ENCODE results near the gene CELF4. TPM values are rescaled to one million over a fixed set of nuclear protein-coding genes. Genes with fewer than 3 reads are reported as not detected.

Gene CELF4
- total and polyA plus RNA-seq, 2 donors (not counting 1 experiment from before 2014, with no cell fraction given), result 0.17 TPM; not detected in 1

DNA sequence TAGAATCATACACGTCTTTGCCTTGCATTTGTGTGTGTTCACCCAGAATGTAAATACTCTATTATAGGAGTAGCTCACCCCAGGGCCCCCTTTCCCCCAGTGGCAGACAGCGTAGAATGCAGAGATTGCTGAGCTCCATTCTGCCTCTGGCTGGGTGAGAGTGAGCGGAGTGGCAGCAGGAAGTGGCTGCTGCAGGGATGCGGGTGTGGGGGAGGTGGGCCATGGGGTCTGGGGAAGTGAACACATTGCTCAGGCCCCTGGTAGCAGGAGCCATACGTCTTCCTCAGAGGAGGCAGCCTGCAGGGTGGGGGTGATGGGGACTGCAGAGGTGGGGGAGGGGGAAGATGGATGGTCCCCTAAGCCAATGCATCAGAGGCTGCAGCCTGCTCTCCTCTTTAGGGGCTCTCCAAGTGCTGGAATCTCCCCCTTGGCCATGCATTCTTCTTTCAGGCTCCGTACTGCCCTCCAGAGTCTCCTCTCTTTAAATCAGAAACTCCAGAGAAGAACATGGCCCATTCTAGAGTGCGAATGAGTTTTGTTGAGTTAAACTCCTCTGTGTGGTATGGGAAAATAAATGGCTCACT lies 72.2 kb downstream of the CELF4 start:
- Histone ChIP-seq H4K20me1 (ENCODE audit: control insufficient read depth, extremely low read depth, insufficient read depth, low read length) (no peaks in the 10 kb centered on the region), H3K9ac (ENCODE audit: insufficient read depth, low read length) (no peak overlapping the region), H2AFZ (ENCODE audit: low read length) (no peak overlapping the region), H3K79me2 (ENCODE audit: control insufficient read depth, insufficient read depth, low read length) (no peaks in the 10 kb centered on the region), H3K4me3 (replicated peaks in 1 of 4; ENCODE audit: control extremely low read depth in 1 of 4, insufficient read depth in 1 of 4, low read depth in 3 of 4, low read length in 4 of 4) (no peak overlapping the region), H3K36me3 (ENCODE audit: control insufficient read depth, insufficient read depth, low read length) (no peaks in the 10 kb centered on the region), H3K4me1 (ENCODE audit: control insufficient read depth, extremely low read depth, insufficient read depth, low read length) (no peaks in the 10 kb centered on the region), H3K9me3 (ENCODE audit: control insufficient read depth, insufficient read depth, low read depth, low read length) (no peaks in the 10 kb centered on the region), H3K27me3 (ENCODE audit: control insufficient read depth, insufficient read depth, low read length) (no peaks in the 10 kb centered on the region), H3K4me2 (ENCODE audit: extremely low read depth, insufficient read depth, low read length) (no peak overlapping the region), H3K27ac (ENCODE audit: insufficient read depth, low read length) (no peak overlapping the region)
- DNase-seq (ENCODE audit: low read depth in 2 of 2), result no peak
- TF ChIP-seq, protein P1, sequence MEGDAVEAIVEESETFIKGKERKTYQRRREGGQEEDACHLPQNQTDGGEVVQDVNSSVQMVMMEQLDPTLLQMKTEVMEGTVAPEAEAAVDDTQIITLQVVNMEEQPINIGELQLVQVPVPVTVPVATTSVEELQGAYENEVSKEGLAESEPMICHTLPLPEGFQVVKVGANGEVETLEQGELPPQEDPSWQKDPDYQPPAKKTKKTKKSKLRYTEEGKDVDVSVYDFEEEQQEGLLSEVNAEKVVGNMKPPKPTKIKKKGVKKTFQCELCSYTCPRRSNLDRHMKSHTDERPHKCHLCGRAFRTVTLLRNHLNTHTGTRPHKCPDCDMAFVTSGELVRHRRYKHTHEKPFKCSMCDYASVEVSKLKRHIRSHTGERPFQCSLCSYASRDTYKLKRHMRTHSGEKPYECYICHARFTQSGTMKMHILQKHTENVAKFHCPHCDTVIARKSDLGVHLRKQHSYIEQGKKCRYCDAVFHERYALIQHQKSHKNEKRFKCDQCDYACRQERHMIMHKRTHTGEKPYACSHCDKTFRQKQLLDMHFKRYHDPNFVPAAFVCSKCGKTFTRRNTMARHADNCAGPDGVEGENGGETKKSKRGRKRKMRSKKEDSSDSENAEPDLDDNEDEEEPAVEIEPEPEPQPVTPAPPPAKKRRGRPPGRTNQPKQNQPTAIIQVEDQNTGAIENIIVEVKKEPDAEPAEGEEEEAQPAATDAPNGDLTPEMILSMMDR (conservative IDR thresholded peaks at IDR 0.05 in 1 of 2, IDR thresholded peaks at IDR 0.05 in 1 of 2; ENCODE audit: low read depth in 1 of 2, low read length in 2 of 2), result no peak
- no peak for TF ChIP-seq EZH2 (IDR thresholded peaks at IDR 0.05; ENCODE audit: low read length, missing control alignments)

DNA sequence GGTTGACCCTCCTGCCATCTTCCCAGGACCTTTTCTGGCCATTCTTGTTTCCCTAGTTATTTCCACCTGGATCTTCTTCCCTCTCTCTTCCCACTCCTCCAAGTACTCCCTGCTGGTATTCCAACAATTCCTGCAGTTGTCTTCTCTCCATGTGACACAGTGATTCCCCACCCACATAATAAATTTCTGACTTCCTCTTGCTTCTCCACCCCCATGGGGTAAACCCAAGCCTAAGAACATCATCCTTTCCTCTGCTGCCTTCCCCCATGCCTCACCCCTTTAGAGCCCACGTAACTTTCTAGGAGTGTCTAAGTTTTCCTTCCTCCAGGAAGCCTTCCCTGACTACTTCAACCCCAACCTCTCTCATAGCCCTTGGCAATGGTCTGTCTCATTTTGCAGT lies 72.6 kb downstream of the CELF4 start:
- DNase-seq (ENCODE audit: low read depth in 2 of 2), result no peak
- Histone ChIP-seq H4K20me1 (ENCODE audit: control insufficient read depth, extremely low read depth, insufficient read depth, low read length) (no peaks in the 10 kb centered on the region), H3K9me3 (ENCODE audit: control insufficient read depth, insufficient read depth, low read depth, low read length) (no peaks in the 10 kb centered on the region), H3K9ac (ENCODE audit: insufficient read depth, low read length) (no peak overlapping the region), H3K79me2 (ENCODE audit: control insufficient read depth, insufficient read depth, low read length) (no peaks in the 10 kb centered on the region), H2AFZ (ENCODE audit: low read length) (no peak overlapping the region), H3K4me2 (ENCODE audit: extremely low read depth, insufficient read depth, low read length) (no peak overlapping the region), H3K4me1 (ENCODE audit: control insufficient read depth, extremely low read depth, insufficient read depth, low read length) (no peaks in the 10 kb centered on the region), H3K27ac (ENCODE audit: insufficient read depth, low read length) (no peak overlapping the region), H3K36me3 (ENCODE audit: control insufficient read depth, insufficient read depth, low read length) (no peaks in the 10 kb centered on the region), H3K4me3 (replicated peaks in 1 of 4; ENCODE audit: control extremely low read depth in 1 of 4, insufficient read depth in 1 of 4, low read depth in 3 of 4, low read length in 4 of 4) (no peak overlapping the region), H3K27me3 (ENCODE audit: control insufficient read depth, insufficient read depth, low read length) (no peaks in the 10 kb centered on the region)
- TF ChIP-seq, protein P1 (conservative IDR thresholded peaks at IDR 0.05 in 1 of 2, IDR thresholded peaks at IDR 0.05 in 1 of 2; ENCODE audit: low read depth in 1 of 2, low read length in 2 of 2), result no peak
- TF ChIP-seq EZH2 (IDR thresholded peaks at IDR 0.05; ENCODE audit: low read length, missing control alignments), result no peak

DNA sequence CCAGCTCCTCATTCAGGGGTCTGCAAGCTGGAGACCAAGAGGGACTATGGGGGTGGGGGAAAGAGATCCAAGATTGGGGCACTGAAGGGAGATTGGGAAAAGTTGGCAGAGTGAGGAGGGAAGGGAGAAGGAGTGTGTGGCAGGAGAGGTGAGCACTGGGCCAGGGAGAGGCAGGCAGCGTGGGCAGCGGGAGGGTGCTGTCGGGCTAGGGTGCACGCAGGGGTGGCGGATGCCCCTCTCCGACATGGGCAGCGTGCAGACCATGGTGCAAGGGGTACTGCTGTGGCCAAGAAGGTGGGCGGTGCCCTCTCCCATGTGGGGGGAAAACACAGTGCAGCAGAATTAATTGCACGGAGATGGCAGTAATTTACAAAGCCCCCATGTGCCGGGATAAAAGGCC lies 74.1 kb downstream of the CELF4 start:
- Histone ChIP-seq H3K36me3 (ENCODE audit: control insufficient read depth, insufficient read depth, low read length) (no peaks in the 10 kb centered on the region), H3K9me3 (ENCODE audit: control insufficient read depth, insufficient read depth, low read depth, low read length) (no peaks in the 10 kb centered on the region), H3K4me3 (replicated peaks in 1 of 4; ENCODE audit: control extremely low read depth in 1 of 4, insufficient read depth in 1 of 4, low read depth in 3 of 4, low read length in 4 of 4) (no peak overlapping the region), H3K4me2 (ENCODE audit: extremely low read depth, insufficient read depth, low read length) (no peak overlapping the region), H3K4me1 (ENCODE audit: control insufficient read depth, extremely low read depth, insufficient read depth, low read length) (no peaks in the 10 kb centered on the region), H3K27ac (ENCODE audit: insufficient read depth, low read length) (no peak overlapping the region), H3K79me2 (ENCODE audit: control insufficient read depth, insufficient read depth, low read length) (no peaks in the 10 kb centered on the region), H2AFZ (ENCODE audit: low read length) (no peak overlapping the region), H3K27me3 (ENCODE audit: control insufficient read depth, insufficient read depth, low read length) (peaks cover 4% of the 10 kb centered on the region), H4K20me1 (ENCODE audit: control insufficient read depth, extremely low read depth, insufficient read depth, low read length) (no peaks in the 10 kb centered on the region), H3K9ac (ENCODE audit: insufficient read depth, low read length) (no peak overlapping the region)
- no peak for TF ChIP-seq EZH2 (IDR thresholded peaks at IDR 0.05; ENCODE audit: low read length, missing control alignments)
- TF ChIP-seq, protein P1 (conservative IDR thresholded peaks at IDR 0.05 in 1 of 2, IDR thresholded peaks at IDR 0.05 in 1 of 2; ENCODE audit: low read depth in 1 of 2, low read length in 2 of 2), result no peak
- no peak for DNase-seq (ENCODE audit: low read depth in 2 of 2)
